ENCODE data around the gene TBL1XR1.
"Not testable (repeated sequence)": the region's sequence is repeated elsewhere in the genome, so short reads cannot be mapped to it uniquely, and the experiment has no call there.

Gene TBL1XR1

DNA sequence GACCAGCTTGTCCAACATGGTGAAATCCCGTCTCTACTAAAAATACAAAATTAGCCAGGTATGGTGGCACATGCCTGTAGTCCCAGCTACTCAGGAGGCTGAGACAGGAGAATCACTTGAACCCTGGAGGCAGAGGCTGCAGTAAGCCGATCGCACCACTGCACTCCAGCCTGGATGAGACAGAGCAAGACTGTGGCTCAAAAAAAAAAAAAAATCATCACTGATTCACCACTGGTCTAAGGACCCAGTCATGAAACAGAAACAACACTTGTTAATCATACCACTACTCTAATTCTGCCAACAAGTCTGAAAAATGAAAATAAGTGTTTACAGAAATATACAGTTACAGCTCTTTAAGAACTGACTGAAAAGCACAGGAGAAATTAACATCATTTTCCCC, 12.7 kb downstream of the TBL1XR1 start:
- DNase-seq (ENCODE audit: low read depth in 2 of 2) = not testable (repeated sequence)

GRCh38 chr3:177182352-177182751, 14.9 kb downstream of the TBL1XR1 start:
- no peak for DNase-seq (ENCODE audit: low read depth in 2 of 2)

GRCh38 chr3:177181418-177181817, 15.9 kb downstream of the TBL1XR1 start:
- no peak for DNase-seq (ENCODE audit: low read depth in 2 of 2)

GRCh38 chr3:177180506-177180905, 16.8 kb downstream of the TBL1XR1 start:
- no peak for DNase-seq (ENCODE audit: low read depth in 2 of 2)

DNA sequence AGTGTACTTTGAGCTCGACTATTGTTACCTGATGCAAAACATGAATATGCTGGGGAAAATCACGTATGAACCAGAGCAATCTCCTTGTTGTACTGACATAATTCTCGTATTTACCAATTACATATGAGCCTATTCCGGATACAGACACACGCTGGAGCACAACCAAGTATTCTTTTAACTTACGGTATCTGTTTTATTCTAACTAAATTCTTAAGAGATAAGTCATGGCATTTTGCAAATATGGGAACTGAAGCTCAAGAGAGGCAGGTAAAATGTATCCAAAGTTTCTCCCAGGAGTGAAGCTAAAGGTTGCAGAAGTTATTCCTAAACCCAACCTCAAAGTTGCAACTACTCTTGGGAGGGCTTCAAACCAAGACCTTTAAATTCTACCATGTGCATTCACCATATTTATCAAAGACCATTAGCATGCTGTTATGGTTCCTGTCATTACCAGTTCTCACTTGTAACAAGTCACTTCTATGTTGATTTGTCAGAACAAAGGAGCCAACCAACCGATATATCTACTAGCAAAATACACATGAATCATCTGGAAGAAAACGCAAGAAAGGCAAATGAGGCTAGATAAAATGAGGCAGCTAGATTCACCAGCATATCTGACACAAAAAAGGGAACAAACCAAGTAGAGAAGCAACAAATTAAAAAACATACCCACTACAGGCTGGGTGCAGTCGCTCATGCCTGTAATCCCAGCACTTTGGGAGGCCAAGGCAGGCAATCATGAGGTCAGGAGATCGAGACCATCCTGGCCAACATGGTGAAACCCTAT, 17.8 kb downstream of the TBL1XR1 start:
- no peak for DNase-seq (ENCODE audit: low read depth in 2 of 2)

- no peak for DNase-seq (ENCODE audit: low read depth in 2 of 2)
Measured at GRCh38 chr3:177177749-177178221, 19.5 kb downstream of the TBL1XR1 start.

DNA sequence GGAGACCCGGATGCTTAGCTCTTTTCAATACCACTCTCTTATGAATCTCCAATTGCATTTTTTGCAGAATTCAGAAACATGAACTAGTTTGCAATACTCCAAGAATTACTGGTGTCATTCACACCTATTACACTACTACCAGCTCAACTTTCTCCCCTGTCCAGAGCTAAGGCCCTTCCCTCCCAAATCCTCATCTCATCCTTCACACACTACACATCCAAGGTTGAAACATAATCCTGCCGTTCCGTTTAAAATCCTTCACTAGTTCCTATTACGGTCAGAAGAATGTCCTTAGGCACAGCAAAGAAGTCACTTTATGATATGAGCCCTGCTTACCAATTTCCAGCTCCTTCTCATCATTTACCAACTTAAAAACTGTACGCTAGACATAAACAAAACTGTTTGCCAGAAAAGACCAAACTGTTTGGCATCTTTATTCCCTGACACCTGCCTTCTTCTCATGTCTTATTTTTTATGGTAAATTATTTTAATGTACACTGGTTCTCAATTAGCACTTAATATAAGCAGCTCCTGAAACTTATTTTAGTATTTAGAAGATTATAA, 22.6 kb downstream of the TBL1XR1 start:
- DNase-seq (ENCODE audit: low read depth in 2 of 2) = no peak

DNA sequence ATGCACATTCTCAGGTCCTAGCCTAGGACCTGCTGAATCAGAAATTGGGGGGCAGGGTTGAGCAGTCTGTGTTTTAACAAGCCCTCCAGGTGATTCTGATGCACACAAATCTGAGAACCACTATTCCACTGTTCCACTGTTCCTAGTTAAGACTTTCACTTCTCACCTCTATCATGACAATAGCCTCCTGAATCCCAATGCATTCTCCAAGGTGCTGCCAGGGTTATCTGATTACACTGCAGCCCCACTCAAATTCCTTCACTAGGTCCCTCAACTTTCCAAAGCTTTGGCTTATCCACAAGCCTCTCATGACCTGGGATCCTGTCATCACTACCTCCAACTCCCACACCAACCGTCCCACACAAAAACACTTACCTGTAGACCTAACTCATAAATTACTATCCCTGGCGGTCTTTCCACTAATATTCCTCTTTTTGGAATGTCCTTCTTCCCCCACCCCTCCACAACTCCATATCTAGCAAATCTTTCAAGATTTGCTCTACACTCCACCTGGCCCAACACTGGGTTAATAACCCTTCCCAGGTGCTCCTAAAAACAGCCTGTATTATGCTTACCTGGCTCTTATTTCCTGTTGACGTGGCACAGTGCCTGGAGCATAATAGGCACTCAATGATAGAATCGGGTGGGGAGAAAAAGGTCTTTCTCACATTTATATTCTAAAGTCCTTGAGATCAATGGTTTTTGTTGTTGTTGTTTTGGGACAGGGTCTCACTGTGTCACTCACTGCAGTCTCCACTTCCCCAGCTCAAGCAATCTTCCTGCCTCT, 27.2 kb downstream of the TBL1XR1 start:
- no peak for DNase-seq (ENCODE audit: low read depth in 2 of 2)

DNA sequence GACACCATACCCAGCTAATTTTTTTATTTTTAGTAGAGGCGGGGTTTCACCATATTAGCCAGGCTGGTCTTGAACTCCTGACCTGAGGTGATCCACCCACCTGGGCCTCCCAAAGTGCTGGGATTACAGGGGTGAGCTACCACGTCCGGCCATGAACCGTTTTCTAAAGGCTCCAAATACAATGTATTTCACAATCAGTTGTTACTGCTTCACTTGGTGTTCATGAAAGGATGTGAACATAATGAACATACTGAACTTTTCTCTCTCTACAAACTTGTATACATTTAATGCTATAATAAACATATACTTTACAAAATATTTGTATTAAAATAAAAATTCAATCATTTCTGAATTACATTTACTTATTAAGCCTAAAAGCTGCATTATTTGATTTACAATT, 28.9 kb downstream of the TBL1XR1 start:
- no peak for DNase-seq (ENCODE audit: low read depth in 2 of 2)

GRCh38 chr3:177162742-177163141, 34.5 kb downstream of the TBL1XR1 start:
- DNase-seq (ENCODE audit: low read depth in 2 of 2) = no peak

DNA sequence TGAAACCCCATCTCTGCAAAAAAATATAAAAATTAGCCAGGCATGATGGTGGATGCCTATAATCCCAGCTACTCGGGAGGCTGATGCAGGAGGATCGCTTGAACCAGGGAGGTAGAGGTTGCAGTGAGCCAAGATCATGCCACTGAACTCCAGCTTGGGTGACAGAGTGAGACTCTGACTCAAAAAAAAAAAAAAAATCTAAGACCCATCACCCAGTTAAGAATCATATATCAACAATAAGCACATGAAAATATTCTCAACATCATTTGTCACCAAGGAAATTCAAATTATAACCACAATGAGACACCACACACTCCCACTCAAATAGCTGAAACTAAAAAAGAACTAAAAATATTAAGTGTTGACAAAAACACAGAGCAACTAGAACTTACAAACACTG, 35.7 kb downstream of the TBL1XR1 start:
- DNase-seq (ENCODE audit: low read depth in 2 of 2) = not testable (repeated sequence)

DNA sequence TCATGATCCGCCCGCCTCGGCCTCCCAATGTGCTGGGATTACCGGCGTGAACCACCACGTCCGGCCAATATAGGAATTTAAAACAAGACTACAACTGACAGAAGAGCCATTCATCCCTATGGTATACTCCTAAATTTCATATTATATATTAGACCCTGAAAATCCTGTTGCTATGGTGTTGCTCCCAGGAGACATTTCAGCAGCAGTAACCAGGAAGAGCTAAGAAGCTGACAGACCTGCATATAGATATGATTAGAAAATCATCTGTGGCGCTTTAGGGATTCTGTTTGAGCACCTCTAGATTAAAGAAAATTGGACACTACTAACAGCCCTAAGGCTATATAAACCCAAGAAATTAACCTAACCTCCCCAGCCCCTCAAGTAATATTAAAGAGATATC, 38.8 kb downstream of the TBL1XR1 start:
- DNase-seq (ENCODE audit: low read depth in 2 of 2) = no peak

- no peak for DNase-seq (ENCODE audit: low read depth in 2 of 2)
Measured at GRCh38 chr3:177157492-177157891, 39.8 kb downstream of the TBL1XR1 start.

DNA sequence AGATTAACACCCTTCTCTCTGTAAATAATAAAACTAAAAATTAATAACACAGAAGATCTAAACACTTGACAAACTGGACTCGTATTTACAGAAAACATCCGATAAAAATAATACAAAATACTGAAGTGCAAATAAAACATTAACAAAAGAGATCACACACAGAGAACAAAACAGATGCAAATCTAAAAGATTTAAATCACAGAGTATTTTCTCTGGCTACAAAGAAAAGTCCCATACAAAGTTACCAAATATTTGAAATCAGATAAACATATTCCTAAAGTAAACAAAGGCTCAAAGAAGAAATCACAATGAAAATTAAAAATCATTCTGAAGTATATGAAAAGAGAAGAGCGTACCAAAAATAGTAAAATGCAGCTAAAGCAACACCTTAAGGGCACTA, 42.5 kb downstream of the TBL1XR1 start:
- DNase-seq (ENCODE audit: low read depth in 2 of 2) = no peak

GRCh38 chr3:177150970-177151627, 46.2 kb downstream of the TBL1XR1 start:
- DNase-seq (ENCODE audit: low read depth in 2 of 2) = no peak

- DNase-seq (ENCODE audit: low read depth in 2 of 2) = no peak
Measured at GRCh38 chr3:177150218-177150916, 46.9 kb downstream of the TBL1XR1 start.

DNA sequence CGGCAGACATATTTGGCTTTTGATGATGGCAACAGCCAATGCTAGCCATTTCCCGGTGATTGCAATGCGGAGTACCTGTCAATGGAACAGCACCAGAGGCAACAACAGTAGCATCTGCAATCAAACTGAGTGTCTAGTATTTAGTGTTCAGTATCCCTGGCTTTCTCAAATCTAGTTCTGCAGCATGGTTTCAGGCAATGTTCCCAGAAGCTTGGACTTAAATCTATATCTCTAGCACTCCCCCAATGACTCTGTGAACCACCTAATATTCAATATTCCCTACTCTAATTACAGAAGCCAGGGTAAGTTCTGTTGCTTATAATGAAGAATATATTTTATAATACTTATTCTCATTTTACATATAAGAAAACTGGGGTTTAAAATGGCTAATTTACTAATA, 48.2 kb downstream of the TBL1XR1 start:
- no peak for DNase-seq (ENCODE audit: low read depth in 2 of 2)

- no peak for DNase-seq (ENCODE audit: low read depth in 2 of 2)
Measured at GRCh38 chr3:177147790-177148189, 49.5 kb downstream of the TBL1XR1 start.

- DNase-seq (ENCODE audit: low read depth in 2 of 2) = no peak
Measured at GRCh38 chr3:177146646-177147045, 50.6 kb downstream of the TBL1XR1 start.

GRCh38 chr3:177145954-177146353, 51.3 kb downstream of the TBL1XR1 start:
- DNase-seq (ENCODE audit: low read depth in 2 of 2) = no peak

DNA sequence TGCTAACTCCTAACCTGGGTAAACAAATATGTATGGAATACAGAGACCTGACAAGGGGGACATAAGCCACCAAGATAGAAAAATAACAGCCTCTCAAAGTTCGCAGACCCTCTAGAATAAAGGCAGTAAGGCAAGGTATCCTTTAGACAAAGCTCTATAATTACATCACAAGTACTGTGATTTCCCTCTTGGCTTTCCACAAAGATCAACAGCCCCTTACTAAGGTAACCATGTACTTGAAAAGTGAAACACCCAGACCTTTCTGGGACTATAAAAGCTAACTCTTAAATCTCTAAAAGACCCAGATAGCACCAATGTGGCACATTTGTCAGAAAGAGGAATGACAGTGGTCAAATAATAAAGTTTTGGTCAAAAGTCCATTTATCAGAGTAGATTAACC, 51.9 kb downstream of the TBL1XR1 start:
- DNase-seq (ENCODE audit: low read depth in 2 of 2) = no peak

GRCh38 chr3:177144922-177145321, 52.4 kb downstream of the TBL1XR1 start:
- no peak for DNase-seq (ENCODE audit: low read depth in 2 of 2)

Data from stimulated activated CD4-positive, alpha-beta T cell treated with anti-CD3 and anti-CD28 coated beads, Interleukin-15, amount 100 ng/mL, for 48 hours (primary cell).